ENCODE measurements around the gene HNMT.

DNA sequence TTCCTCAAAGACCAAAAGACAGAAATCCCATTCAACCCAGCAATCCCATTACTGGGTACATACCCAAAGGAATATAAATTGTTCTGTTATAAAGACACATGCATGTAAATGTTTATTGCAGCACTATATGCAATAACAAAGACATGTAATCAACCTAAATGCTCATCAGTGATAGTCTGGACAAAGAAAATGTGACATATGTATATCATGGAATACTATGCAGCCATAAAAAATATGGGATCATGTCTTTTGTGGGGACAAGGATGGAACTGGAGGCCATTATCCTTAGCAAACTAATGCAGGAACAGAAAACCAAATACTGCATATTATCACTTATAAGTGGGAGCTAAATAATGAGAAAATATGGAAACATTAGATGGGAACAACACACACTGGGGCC lies 2.7 kb upstream of the HNMT start:
- TF ChIP-seq, protein P1, sequence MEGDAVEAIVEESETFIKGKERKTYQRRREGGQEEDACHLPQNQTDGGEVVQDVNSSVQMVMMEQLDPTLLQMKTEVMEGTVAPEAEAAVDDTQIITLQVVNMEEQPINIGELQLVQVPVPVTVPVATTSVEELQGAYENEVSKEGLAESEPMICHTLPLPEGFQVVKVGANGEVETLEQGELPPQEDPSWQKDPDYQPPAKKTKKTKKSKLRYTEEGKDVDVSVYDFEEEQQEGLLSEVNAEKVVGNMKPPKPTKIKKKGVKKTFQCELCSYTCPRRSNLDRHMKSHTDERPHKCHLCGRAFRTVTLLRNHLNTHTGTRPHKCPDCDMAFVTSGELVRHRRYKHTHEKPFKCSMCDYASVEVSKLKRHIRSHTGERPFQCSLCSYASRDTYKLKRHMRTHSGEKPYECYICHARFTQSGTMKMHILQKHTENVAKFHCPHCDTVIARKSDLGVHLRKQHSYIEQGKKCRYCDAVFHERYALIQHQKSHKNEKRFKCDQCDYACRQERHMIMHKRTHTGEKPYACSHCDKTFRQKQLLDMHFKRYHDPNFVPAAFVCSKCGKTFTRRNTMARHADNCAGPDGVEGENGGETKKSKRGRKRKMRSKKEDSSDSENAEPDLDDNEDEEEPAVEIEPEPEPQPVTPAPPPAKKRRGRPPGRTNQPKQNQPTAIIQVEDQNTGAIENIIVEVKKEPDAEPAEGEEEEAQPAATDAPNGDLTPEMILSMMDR (IDR thresholded peaks at IDR 0.05; ENCODE audit: insufficient read depth, low read length) = no peak
- TF ChIP-seq POLR2AphosphoS5 (IDR thresholded peaks at IDR 0.05; ENCODE audit: low read depth) (no peak), GABPA (IDR thresholded peaks at IDR 0.05; ENCODE audit: low read depth) (no peak), REST (IDR thresholded peaks at IDR 0.05; ENCODE audit: insufficient replicate concordance, low read depth) (no peak)

Data from HL-60 (cell line).